CD1c-positive myeloid dendritic cell (primary cell): ENCODE measurements around the gene FAM170A.
A peak's percentile ranks its signal among the peaks of the same experiment; 100 is the strongest.

ENCODE experiments used
- DNase-seq: peaks from one replicate; pipeline ENCODE4 v3.0.0-alpha.2; 2016; ENCODE audit errors: extremely low spot score

Gene FAM170A, protein sequence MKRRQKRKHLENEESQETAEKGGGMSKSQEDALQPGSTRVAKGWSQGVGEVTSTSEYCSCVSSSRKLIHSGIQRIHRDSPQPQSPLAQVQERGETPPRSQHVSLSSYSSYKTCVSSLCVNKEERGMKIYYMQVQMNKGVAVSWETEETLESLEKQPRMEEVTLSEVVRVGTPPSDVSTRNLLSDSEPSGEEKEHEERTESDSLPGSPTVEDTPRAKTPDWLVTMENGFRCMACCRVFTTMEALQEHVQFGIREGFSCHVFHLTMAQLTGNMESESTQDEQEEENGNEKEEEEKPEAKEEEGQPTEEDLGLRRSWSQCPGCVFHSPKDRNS

DNA sequence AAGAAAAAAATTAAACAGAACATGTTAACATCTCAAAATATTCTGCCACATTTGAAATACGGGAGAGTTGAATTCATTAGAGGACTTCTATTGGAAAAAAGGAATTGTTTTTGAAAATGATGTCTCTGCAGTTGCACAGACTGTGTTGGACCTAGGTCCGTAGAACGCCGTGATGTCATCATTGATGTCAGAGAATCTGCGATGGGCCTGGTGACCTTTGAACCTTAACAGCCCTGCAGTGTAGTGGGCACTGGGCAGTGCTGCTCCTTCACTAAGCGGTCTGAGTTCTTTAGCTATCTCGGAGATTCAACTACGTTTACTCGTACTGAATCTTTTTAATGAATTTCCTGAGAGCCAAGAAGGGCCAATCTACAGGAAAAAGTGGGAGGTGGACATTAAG lies at the start of gene FAM170A:
Gene FAM170A, plus strand, starts transcription at position 220 of the 400 bp plus-strand sequence. CDS start 211 bp downstream, outside the sequence.
- no peak for DNase-seq

DNA sequence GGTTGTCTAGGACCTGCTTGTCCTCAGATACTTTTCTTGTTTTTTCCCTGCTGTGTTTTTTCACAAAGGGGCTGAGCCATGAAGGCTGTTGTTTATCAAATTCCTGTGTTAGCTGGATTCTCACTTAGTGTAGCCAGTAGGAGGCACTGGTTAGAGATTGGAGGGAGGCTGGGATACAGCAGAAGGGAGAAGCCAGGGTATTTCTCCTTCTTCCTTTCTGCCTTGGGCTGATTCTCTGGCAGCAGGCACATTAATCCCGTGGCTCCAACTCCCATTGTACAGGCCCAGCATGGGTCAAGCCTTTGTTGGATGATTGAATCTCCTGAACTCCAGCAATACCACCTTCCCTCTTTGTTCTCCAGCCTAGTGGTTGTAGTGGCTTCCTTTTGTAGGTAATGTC lies 46.4 kb upstream of the FAM170A start:
- DNase-seq, result no peak

DNA sequence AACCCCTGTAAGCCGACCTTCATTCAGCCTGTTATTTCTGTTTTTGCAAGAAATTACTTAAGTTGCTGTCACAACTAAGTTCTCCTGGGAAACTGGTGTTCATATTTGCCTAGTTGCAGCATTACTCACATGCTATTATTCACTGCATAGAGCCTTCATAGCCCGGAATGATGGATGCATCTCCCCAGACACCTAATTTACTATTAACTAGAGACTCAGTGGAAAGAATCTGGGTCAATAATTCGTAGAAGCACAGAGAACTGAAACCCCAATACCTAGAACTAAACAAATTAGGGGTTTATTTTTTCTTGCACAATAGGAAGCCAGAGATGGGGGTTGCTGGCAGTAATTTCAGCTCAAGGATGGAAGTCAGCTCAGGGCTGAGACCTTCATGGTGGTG lies 45.7 kb upstream of the FAM170A start:
- DNase-seq, result no peak

DNA sequence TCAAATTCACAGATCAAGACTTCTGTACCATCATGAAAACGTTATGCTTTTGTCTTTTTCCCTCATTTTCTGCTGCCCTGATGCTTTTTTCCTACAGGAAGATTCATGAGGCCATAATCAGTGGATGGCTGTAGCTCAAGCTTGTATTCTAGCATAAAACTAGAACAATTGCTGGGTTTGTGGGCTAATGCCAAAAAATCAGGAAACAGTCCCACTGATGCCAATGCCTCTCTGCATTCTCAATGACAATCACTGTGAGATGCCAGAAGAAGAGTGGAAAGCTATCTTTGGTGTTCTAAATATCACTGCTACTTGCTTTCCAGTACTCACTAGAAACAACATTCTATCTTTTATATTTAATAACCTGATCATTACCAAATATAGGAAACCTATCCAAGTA lies 33.3 kb upstream of the FAM170A start:
- DNase-seq, result no peak

DNA sequence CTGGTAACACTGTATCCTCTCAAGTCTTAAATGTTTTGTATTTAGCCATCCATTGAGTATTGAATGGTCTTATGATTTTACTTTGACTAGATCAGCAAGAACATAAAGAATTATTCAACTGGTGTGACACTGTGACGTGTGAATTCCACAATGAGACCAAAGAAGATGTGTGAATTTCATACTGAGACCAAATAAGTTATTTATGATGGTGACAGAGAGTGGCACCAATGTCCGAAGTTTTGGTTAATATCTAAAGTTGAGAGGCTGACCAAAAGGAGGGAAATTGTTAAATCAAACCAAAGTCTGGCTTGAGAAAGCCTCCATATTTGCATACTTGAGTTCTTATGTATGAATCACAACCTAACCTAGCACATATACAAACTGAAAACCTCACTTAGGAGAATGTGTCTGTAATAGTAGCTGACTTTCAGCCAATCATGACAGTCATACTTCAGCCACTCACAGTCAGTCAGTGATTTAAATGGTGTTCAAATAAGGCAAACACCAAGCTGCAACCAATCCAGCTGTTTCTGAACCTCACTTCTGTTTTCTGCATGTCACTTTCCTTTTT lies 31.5 kb upstream of the FAM170A start:
- no peak for DNase-seq

DNA sequence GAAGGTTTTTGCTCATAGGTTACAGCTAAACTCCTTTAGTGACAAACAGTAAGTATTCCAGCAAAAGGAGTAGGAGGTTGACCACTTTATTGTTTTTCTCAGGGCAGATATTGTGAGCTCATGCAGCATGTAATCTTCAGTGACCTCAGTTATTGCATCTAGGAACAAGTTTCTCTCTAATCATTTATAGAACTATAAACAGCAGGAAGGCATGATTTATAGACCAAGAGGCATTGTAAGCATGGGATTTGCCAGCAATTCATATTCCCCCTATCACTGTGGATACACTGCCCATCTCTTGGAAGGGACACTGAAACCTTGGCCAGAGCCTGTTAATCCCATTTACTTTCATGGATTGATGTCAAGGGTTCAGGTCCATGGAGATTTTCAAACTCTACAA lies 15.4 kb upstream of the FAM170A start:
- DNase-seq, result no peak

DNA sequence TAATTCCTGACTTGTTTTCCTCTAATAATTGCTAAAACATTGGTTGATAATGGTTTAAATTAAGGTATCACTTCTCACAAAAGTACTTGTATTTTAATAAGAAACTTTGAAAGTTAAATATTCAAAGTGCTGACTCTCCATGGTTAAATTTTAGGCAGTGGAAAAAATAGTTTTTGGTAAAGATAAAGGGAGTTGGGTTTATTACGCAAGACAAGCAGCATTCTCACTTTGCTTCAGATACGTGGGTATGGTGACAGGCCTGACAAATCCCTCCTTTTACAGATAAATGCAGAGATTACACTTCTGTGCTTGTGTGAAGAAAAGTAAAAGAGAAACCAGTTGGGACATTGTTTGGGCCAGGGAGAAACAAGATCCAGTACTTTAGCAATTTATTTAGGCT lies 14.5 kb upstream of the FAM170A start:
- DNase-seq, result no peak

DNA sequence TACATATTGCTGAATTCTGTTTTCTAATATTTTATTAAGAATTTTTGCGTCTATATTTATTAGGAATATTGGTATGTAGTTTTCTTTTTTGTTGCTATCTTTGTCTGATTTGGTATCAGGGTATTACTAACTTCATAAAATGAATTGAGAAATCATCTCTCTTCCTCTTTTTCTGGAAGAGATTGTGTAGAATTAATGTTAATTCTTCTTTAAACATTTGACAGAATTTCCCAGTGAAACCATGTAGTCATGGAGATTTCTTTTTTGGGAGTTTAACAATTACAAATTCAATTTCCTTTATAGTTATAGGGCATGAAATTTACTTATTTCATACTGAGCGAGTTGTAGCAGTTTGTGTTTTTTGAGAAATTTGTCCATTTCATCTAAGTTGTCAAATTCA lies 3.3 kb upstream of the FAM170A start:
- DNase-seq, result peak; percentile 34

DNA sequence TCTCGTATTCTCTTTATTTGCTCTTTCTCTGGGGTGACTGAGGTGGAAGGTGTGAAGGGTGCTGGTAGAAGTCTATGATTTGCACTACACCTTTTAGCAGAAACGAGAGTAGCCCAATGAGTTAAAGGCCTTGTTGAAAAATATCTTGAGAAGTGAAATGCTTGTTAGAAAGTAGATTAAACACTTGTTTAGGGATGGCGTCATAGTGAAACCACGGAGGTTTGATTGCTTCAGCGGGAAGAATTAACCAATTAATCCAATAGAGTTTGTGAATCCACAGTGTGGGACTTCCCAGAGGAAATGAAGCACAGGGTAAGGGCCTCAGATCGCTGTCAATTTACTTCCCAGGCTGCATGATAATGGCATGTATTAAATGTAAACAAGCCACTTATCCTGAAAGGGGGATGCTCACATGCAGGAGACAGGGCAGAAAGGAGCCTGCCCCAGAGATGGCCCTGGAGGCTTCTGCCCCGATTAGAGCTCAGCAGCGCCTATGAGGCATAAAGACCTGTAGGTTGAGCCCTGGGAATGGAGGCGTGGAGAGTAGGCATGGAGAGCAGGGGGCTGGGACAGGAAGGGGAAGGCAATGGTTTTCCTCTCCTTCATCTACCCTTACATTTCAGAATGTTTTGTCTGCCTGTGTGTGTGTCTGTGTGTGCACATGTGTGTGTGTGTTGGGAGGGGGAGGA lies 1.5 kb downstream of the FAM170A start:
- no peak for DNase-seq

DNA sequence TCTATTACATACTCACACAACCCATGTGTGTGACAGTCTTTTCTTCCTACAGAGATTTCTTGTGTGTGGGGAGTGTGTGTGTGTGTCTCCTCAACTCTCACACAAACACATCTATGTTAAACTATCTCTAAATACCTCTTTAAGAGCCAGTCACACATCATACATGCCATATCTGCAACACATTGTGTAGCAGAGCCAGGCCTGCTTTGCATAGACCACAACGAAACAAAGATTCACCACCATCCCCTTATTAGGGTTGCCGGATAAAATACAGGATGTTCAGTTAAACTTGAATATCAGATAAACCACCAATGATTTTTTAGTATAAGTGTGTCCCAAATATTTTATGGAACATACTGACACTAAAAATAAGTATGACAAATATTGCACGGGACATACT lies 2.3 kb downstream of the FAM170A start:
- DNase-seq, result no peak

DNA sequence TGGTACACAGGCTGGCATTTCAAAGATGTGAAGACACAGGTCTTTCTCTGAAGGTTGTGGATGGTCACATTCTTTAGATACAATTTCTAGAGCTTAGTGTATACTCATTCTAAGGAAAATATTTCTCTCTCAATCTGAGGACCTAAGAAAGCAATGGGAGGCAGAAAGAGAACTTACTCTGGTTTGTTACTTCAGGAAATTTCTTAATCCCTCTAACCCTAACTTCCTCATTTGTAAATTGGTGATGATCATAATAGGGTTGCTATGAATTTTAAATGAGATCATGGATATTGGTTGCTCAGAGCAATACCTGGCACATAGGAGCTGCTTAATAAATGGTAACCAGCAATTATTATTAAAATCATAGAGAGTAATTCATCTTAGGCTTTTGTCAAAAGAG lies 22.1 kb downstream of the FAM170A start:
- peak; percentile 46 for DNase-seq

DNA sequence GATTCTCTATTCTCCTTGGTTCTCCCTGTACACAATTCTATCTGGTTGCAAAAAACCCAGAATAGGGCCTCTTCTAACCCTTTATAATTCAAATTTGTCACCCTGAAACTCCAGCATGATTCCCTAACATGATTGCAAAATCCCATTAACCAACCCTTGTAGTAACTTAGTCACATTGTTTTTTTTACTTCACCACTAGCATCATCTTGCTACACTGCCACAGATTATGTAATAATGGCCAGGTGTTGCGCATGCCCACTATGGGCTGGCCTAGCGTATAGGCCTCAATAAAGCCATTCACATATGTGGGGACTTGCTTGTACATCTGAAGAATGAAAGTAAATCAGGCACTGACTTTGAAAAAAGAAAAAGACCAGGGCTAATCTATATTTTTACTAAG lies 25.7 kb downstream of the FAM170A start:
- DNase-seq, result peak; percentile 41

DNA sequence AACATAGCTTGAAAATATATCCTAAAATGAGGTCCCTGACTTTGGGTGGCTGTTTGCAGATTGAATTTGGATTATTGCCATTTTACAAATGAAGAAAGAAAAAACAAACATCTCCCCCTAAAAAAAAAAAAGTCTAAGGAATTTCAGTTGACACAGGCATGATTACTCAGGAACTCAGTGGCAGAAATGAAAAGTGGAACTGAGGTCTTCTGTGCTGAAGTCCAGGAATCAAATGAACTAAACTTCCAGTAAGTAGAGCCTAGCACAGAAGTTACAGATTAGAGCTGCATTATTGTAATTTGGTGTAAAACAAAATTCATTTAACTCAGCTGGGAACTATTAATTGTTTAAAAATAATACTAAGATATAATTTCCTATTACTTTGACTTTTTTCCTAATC lies 26.7 kb downstream of the FAM170A start:
- peak; percentile 4 for DNase-seq

DNA sequence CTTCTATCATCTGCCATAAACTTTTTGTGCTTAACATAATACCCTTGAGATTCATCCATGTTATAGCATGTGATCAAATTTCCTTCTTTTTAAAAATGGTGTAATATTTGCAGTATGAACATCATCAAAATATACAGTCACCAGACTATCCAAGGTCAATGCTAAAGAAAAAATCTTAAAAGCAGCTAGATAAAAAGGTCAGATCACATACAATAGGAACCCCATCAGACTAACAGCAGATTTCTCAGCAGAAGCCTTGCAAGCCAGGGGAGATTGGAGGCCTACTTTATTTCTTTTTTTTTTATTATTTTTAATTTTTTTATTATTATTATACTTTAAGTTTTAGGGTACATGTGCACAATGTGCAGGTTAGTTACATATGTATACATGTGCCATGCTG lies 37.2 kb downstream of the FAM170A start:
- DNase-seq, result no peak

DNA sequence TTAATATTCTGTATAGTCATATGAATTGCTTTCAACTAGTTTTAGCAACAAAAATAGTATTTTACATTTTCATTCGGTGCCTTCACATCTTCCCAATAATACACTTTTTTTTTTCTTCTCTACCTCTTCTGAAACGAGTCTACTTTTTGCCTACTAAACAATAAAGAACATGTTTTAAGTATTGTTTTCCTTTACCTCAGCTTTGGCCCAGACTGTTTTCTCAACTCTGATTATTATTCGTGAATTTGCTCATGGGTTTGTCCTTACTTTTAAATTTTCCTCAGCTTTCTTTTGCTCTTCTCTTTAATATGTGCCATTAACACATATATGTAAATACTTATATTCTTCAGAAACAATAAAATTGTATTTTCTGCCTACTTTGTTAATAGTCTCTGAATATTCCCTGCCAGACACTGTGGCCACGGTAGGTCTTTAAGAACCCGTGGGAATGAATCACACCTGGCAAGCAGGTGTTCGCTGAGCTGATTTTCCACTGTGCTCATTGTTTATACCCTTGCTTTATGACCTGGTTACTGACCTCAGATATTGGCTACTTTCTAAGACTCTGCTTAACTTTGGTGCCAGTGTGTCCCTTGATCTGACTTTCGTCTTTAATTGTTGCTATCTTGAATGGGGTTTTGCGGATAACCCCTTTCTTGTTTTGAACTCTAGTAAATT lies 49.1 kb downstream of the FAM170A start:
- no peak for DNase-seq

DNA sequence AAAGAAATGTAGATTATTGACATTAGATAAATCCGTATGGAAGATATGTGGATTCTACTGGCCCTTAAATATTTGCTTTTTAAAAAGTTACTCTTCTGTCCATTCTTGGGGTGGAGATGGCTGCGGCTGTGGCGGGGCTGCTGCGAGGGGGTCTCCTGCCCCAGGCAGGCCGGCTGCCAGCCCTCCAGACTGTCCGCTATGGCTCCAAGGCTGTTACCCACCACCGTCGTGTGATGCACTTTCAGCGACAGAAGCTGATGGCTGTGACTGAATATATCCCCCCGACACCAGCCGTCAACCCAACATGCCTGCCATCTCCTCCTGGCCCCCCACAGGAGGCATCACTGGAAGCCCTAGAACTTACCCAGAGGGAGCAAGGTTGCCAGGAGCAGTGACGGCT lies 50.7 kb downstream of the FAM170A start:
- no peak for DNase-seq

DNA sequence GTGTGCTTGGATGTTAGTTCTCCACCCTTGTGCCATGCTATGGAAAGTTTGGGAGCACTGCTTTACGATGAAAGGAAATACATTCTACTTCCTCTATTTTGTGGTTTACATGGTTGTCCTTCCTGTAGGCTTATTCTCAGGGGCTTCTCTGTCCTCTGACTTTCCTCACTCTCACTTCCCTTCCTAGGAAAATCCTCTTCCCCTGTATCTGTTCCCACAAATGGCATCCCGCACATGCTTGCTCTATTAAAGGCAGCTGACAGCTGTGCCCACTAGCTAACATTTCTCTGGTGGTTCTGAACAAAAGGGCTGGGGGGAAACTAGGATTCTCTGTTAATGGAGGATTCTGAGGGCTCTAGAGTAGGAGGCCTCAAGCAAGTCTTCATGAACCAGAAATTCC lies 52.4 kb downstream of the FAM170A start:
- peak; percentile 64 for DNase-seq

DNA sequence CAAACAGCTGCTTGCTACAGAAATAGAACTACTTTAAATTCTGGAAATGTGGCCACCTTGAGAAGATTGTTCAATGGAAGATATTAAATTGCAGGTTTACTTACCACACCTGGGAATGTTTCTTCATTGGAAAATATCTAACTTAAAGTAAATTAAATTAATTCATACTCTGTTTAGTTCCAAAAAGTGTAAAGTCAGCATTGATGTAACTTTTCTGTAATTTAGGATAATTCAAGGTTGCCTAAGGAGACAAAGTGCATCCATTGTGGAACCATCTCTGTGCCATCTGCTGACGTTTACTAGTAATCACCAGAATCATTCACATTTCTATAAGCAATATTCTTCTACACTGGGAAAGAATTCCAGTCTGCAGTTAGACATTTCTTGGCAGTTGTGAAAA lies 53.0 kb downstream of the FAM170A start:
- DNase-seq, result no peak
